ENCODE results near the gene TMC6.
"Not testable (repeated sequence)": the region's sequence is repeated elsewhere in the genome, so short reads cannot be mapped to it uniquely, and the experiment has no call there.

TMC6 gene, protein sequence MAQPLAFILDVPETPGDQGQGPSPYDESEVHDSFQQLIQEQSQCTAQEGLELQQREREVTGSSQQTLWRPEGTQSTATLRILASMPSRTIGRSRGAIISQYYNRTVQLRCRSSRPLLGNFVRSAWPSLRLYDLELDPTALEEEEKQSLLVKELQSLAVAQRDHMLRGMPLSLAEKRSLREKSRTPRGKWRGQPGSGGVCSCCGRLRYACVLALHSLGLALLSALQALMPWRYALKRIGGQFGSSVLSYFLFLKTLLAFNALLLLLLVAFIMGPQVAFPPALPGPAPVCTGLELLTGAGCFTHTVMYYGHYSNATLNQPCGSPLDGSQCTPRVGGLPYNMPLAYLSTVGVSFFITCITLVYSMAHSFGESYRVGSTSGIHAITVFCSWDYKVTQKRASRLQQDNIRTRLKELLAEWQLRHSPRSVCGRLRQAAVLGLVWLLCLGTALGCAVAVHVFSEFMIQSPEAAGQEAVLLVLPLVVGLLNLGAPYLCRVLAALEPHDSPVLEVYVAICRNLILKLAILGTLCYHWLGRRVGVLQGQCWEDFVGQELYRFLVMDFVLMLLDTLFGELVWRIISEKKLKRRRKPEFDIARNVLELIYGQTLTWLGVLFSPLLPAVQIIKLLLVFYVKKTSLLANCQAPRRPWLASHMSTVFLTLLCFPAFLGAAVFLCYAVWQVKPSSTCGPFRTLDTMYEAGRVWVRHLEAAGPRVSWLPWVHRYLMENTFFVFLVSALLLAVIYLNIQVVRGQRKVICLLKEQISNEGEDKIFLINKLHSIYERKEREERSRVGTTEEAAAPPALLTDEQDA

DNA sequence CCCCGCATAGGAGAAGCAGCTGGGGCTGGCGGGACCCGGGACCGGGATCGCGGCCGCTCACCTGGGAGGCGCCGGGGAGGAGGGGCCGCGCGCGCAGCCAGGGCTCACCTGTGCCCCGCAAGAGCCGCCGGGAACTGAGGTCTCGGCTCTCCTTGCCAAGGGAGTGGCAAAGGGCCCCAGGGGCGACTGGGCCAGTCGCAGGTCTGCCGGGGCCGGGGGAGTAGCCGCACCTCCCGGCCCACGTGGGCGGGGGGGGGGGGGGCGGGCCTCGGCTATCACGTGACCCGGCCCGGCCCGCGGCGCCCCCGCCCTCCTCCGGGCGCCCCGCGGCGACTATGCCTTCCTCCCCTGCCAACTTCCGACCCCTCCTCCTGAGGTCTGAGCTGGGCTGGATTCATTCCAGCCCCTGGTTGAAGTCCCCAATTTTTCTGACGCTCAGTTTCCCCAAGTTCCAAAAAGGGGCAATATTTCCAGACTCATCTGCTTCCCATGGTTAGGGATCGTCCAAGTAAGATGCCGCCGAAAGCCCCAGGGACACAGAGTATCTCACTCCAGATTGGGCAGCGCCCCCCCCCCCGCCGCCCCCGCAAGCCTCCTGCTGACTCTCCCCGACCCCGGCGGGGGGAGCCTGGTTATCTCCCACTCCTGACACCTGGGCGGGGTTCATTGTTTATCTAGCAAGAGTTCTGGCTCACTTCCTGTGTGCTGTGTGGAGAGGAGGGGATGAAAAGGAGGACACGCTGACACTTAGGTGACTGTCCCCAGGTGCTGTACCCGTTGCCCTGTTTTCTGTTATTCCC, at the start of gene TMC6:
Gene TMC6 (minus strand): TSS at position 205 of the 800 bp plus-strand sequence. CDS start 1,923 bp downstream, outside the sequence.
- no peak for DNase-seq (ENCODE audit: low read depth, low spot score)

GRCh38 chr17:78176548-78177025, 48.0 kb upstream of the TMC6 start:
- DNase-seq (ENCODE audit: low read depth, low spot score), result no peak

DNA sequence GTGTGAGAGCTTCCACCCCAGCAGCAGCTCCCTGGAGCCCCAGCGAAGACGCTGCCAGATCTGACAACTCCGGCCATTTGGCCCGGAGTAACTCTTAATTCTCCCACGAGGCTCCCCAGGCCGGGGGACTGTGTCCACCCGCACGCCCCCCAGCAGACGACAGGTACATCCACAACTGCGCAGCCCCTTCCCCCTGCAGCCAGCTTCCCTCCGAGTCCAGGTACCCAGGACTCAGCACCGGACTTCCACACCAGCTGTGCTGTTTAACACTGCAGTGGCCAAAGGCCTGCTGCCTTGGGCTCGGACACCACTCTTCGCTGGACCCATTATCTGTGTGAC, 47.1 kb upstream of the TMC6 start:
- DNase-seq (ENCODE audit: low read depth, low spot score), result no peak

- no peak for DNase-seq (ENCODE audit: low read depth, low spot score)
Observed at GRCh38 chr17:78174870-78175642, 46.5 kb upstream of the TMC6 start.

DNA sequence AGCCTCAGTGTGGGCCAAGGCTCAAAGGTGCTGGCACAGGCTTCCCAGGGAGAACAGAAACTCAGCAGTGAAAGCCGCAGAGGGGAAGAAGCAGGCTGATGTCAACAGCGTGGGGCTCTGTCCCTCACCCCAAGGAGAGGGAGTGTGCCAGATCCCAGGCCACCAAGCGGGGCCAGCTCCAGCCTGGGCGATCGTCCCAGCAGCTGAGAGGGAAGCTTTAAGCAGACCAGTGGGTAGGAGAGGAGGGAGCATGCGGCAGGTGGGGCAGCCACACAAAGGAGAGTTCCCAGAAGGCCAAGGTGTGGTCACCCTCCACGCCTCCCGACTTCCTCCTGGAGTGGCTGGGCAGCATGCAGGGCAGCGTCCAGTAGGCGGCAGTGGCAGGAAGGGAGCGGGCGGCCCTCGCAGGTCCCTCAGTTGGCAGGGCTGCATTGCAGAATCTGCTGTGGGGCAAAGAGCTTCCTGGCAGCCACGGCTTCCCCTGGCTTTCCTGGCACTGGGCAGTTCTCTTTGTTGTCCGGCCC, 45.9 kb upstream of the TMC6 start:
- DNase-seq (ENCODE audit: low read depth, low spot score), result no peak

DNA sequence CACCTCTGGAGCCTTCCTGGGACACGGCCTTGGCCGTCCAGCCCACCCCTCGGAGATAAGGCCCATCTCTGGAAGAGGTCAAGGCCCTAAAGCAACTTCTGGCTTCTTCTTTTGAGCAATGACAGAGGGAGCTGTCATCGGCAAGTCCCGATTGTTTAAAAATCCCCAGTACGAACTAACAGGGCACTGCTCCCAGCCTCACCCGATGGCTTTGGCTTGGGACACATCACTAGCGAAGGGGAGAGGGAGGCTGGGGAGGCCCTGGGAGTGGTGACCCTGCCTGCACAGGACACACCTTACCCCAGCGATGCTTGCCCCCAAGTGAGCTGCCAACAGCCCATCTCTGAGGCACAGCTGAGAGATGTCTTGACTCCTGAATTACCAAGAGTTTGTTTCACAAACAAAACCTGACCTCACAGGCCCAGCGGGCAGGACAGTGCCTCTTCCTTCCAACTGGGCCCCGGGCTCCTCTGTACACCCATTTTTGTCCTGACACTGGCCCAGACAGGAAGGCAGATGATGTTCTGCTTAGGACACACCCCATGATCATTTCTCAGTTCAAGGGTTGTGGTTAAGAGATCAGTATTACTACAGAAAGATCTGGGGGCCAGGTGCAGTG, 44.7 kb upstream of the TMC6 start:
- no peak for DNase-seq (ENCODE audit: low read depth, low spot score)

DNA sequence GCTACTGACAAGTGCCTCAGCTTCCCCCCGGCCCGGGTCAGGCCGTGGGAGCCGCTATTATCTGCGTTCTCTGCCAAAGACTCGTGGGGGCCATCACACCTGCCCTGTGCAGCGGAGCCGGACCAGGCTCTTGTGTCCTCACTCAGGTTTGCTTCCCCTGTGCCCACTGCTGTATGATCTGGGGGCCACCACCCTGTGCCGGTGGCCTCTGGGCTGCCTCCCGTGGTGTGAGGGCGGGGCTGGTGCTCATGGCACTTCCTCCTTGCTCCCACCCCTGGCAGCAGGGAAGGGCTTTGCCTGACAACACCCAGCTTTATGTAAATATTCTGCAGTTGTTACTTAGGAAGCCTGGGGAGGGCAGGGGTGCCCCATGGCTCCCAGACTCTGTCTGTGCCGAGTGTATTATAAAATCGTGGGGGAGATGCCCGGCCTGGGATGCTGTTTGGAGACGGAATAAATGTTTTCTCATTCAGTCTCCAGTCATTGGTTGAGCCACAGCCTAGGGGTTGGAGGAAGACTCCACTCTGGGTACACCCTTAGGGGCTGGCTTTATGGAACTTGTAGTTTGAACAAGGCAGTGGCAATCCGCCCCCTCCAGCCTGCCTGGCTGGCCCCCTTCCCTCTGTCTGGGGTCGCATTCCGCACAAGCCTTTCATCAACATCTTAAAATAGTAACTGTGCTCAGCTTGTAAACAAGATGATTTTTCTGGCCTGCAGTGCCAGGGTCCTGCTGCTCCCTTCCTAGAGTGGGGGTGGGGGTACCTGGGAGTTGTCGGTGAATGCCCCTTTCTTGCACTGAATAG, 43.9 kb upstream of the TMC6 start:
- DNase-seq (ENCODE audit: low read depth, low spot score), result no peak

DNA sequence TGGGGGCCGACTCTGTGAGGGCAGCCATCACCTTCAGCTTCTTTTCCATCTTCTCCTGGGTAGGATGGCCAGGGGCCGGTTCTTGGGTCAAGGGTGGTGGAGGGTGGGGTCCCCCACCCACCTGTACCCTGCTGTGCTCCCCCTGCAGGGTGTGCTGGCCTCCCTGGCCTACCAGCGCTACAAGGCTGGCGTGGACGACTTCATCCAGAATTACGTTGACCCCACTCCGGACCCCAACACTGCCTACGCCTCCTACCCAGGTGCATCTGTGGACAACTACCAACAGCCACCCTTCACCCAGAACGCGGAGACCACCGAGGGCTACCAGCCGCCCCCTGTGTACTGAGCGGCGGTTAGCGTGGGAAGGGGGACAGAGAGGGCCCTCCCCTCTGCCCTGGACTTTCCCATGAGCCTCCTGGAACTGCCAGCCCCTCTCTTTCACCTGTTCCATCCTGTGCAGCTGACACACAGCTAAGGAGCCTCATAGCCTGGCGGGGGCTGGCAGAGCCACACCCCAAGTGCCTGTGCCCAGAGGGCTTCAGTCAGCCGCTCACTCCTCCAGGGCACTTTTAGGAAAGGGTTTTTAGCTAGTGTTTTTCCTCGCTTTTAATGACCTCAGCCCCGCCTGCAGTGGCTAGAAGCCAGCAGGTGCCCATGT, 43.2 kb upstream of the TMC6 start:
- not testable (repeated sequence) for DNase-seq (ENCODE audit: low read depth, low spot score)

- DNase-seq (ENCODE audit: low read depth, low spot score), result no peak
Observed at GRCh38 chr17:78170692-78171590, 42.4 kb upstream of the TMC6 start.

GRCh38 chr17:78168903-78169793, 40.6 kb upstream of the TMC6 start:
- no peak for DNase-seq (ENCODE audit: low read depth, low spot score)

- DNase-seq (ENCODE audit: low read depth, low spot score), result no peak
Observed at GRCh38 chr17:78168242-78168902, 39.8 kb upstream of the TMC6 start, which contains the start of gene SYNGR2. Gene SYNGR2 (plus strand): TSS chr17:78168581. CDS start chr17:78168617, 36 bp downstream.

DNA sequence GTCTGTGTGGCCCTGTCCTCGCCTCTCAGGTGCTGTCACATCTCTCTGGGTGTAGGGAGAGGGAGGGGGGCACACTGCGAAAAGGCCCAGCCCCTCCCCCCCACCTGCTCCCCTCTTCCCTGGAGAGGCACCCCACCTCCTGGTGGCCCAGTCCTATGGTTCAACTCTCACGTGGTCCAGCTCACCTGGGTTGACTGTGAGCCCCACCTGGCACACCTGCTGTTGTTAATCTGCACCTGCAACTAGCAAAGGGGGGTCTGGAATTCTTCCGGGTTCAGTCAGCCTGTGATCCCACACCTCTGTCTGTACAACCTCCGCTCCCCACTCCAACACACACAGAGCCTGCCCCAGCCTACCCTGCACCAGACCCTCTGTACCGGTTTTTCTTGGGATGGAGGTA, 37.9 kb upstream of the TMC6 start:
- no peak for DNase-seq (ENCODE audit: low read depth, low spot score)

DNA sequence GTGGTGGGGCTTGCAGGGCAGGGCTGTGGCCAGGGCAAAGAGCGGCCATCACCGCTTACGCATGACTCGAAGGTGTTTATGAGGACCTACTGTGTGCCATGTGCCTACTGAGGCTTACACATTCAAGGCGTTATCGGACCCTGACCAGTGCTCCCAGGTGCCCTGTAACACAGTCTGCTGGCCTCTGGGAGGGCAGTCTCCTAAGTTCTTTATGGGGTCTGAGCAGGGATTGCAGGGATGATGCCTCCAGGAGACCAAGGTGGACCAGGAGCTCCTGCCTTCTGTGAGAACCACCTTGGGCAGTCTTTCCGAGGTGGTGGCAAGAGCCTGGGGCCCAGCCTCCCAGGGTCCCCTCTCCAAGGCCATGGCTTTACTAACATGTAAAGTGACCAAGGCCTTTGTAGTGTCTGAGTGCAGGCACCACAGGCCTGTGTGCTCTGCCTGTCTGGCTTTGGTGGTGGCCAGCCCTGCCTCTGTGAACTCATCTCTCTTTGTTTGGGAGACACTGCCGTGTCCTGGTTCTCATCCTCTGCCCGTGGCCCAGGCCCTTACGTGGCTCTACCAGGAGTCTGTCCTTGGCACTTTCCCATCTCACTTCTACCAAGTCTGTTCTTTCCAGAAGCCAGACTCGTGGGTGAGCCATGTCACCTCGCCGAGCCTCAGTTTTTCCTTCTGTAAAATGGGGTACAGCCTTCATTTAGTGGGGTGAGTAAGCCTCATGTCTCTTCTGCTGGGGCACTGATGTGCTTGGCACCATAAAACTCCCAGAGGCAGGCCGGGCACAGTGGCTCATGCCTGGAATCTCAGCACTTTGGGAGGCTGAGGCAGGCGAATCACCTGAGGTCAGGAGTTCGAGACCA, 36.4 kb upstream of the TMC6 start:
- DNase-seq (ENCODE audit: low read depth, low spot score), result no peak

- DNase-seq (ENCODE audit: low read depth, low spot score), result no peak
Observed at GRCh38 chr17:78163881-78164747, 35.6 kb upstream of the TMC6 start.
